H1 (cell line): Measurements from ENCODE around the gene CCDC93. TPM values are rescaled to one million over a fixed set of nuclear protein-coding genes. Genes with fewer than 3 reads are reported as not detected.

ENCODE experiments used
- CTCF ChIA-PET: fragments of 300-600 bp; sonication (Branson Sonifier 250); formaldehyde crosslinking; loops from one replicate; lab custom pipeline; 2021; ENCODE audit not compliant: partially characterized antibody; lab: Charles Lee
- POLR2A ChIA-PET: fragments of 300-600 bp; sonication (Branson Sonifier 250); formaldehyde crosslinking; loops from one replicate; lab custom pipeline; 2021; ENCODE audit warnings: inconsistent platforms; ENCODE audit not compliant: partially characterized antibody; lab: Charles Lee
- DNase-seq, 2 experiments: peaks; one replicate each; pipeline versions ENCODE4 v3.0.0 to v3.0.0-alpha.2; 2010 to 2022; ENCODE audit warnings: low spot score in 2 of 2, low read depth in 1 of 2, mixed read lengths in 1 of 2
- FAIRE-seq: peaks from 2 replicates; lab custom pipeline; 2011; peaks lifted over from hg19 to GRCh38; lab: Jason Lieb, UNC
- H2AFZ ChIP-seq: 2 replicates; pipeline ENCODE4 v1.8.1; 2012; ENCODE audit warnings: low read length, inconsistent platforms
- H2AK5ac ChIP-seq: 2 replicates; pipeline ENCODE4 v1.6.1; 2013; ENCODE audit warnings: low read depth, low read length
- H2BK120ac ChIP-seq: replicated peaks from 2 replicates; pipeline ENCODE3; 2013; ENCODE audit warnings: low read depth, low read length, inconsistent platforms
- H2BK12ac ChIP-seq: 2 replicates; pipeline ENCODE4 v1.6.1; 2013; ENCODE audit warnings: low read depth, low read length
- H2BK15ac ChIP-seq: 2 replicates; pipeline ENCODE4 v1.6.1; 2013; ENCODE audit warnings: low read length
- H2BK20ac ChIP-seq: 2 replicates; pipeline ENCODE4 v1.6.1; 2013; ENCODE audit warnings: low read length
- H2BK5ac ChIP-seq: 2 replicates; pipeline ENCODE4 v1.6.1; 2013; ENCODE audit warnings: low read depth, low read length
- H3K14ac ChIP-seq: 2 replicates; pipeline ENCODE4 v1.6.1; 2013; ENCODE audit warnings: inconsistent platforms; ENCODE audit not compliant: insufficient read length
- H3K18ac ChIP-seq: 2 replicates; pipeline ENCODE4 v1.6.1; 2013; ENCODE audit warnings: low read length; ENCODE audit errors: extremely low read depth
- H3K23ac ChIP-seq: 2 replicates; pipeline ENCODE4 v1.6.1; 2013; ENCODE audit warnings: inconsistent platforms; ENCODE audit not compliant: insufficient read length
- H3K23me2 ChIP-seq: 2 replicates; pipeline ENCODE4 v1.6.1; 2013; ENCODE audit warnings: low read depth, low read length
- H3K27ac ChIP-seq: 2 replicates; pipeline ENCODE4 v1.6.1; 2011; ENCODE audit warnings: low read depth, low read length, inconsistent platforms
- H3K27me3 ChIP-seq, 4 experiments: replicated peaks in 1 of 4; 1 replicate in 1 of 4; 2 replicates in 3 of 4; pipeline versions ENCODE4 v1.6.1 to v1.8.1; 2011 to 2013; ENCODE audit warnings: low read length in 3 of 4, mild to moderate bottlenecking in 3 of 4, inconsistent platforms in 2 of 4, mixed read lengths in 2 of 4, moderate library complexity in 1 of 4; ENCODE audit not compliant: control insufficient read depth in 3 of 4, insufficient read depth in 3 of 4; ENCODE audit errors: extremely low read depth in 1 of 4
- H3K36me3 ChIP-seq, 4 experiments: 2 replicates each; pipeline versions ENCODE4 v1.6.1 to v1.8.1; 2011 to 2013; ENCODE audit warnings: mild to moderate bottlenecking in 4 of 4, low read length in 3 of 4, moderate library complexity in 2 of 4, control low read depth in 1 of 4, inconsistent platforms in 1 of 4; ENCODE audit not compliant: insufficient read depth in 4 of 4, control insufficient read depth in 2 of 4
- H3K4ac ChIP-seq: replicated peaks from 2 replicates; pipeline ENCODE3; 2013; ENCODE audit warnings: low read length, low read depth, mixed read lengths, inconsistent platforms; ENCODE audit not compliant: insufficient read length
- H3K4me1 ChIP-seq, 4 experiments: replicated peaks in 1 of 4; 1 replicate in 1 of 4; 2 replicates in 3 of 4; pipeline versions ENCODE4 v1.6.1 to v1.8.1; 2011 to 2013; ENCODE audit warnings: low read length in 3 of 4, inconsistent platforms in 2 of 4, mixed read lengths in 1 of 4; ENCODE audit not compliant: insufficient read depth in 4 of 4, control insufficient read depth in 3 of 4
- H3K4me2 ChIP-seq, 2 experiments: 2 replicates each; pipeline versions ENCODE4 v1.6.1 to v1.8.1; 2011 to 2013; ENCODE audit warnings: low read depth in 2 of 2, low read length in 2 of 2, control low read depth in 1 of 2, inconsistent platforms in 1 of 2, mild to moderate bottlenecking in 1 of 2; ENCODE audit not compliant: insufficient read depth in 1 of 2
- H3K4me3 ChIP-seq, 4 experiments: fragments of 200-600, 300-600 bp in 1 of 4; sonication (generic), shearing (Covaris generic), sonication (Bioruptor Twin) in 1 of 4; 2 replicates each; pipeline versions ENCODE4 v1.5.1 to v1.8.1; 2011 to 2016; ENCODE audit warnings: low read length in 4 of 4, low read depth in 3 of 4, control low read depth in 2 of 4, inconsistent platforms in 2 of 4, mild to moderate bottlenecking in 2 of 4, mixed read lengths in 1 of 4, moderate library complexity in 1 of 4; ENCODE audit not compliant: insufficient read depth in 2 of 4; ENCODE audit errors: extremely low read depth in 1 of 4
- H3K56ac ChIP-seq: replicated peaks from 2 replicates; pipeline ENCODE3; 2013; ENCODE audit warnings: low read depth, mild to moderate bottlenecking, mixed read lengths, low read length, inconsistent platforms; ENCODE audit not compliant: insufficient read length
- H3K79me1 ChIP-seq: 2 replicates; pipeline ENCODE4 v1.6.1; 2013; ENCODE audit warnings: low read depth, low read length, control low read depth
- H3K79me2 ChIP-seq, 2 experiments: 2 replicates each; pipeline versions ENCODE4 v1.6.1 to v1.8.1; 2012 to 2013; ENCODE audit warnings: low read length in 2 of 2, mild to moderate bottlenecking in 2 of 2, inconsistent platforms in 1 of 2; ENCODE audit not compliant: insufficient read depth in 2 of 2, control insufficient read depth in 1 of 2
- H3K9ac ChIP-seq, 4 experiments: replicated peaks in 1 of 4; 1 replicate in 1 of 4; 2 replicates in 3 of 4; pipeline versions ENCODE4 v1.6.1 to v1.8.1; 2011 to 2013; ENCODE audit warnings: low read depth in 3 of 4, low read length in 3 of 4, control low read depth in 2 of 4, mild to moderate bottlenecking in 2 of 4, moderate library complexity in 2 of 4, inconsistent platforms in 1 of 4; ENCODE audit errors: extremely low read depth in 1 of 4
- H3K9me3 ChIP-seq, 2 experiments: 2 replicates each; pipeline versions ENCODE4 v1.6.1 to v1.8.1; 2012 to 2013; ENCODE audit warnings: mild to moderate bottlenecking in 2 of 2, moderate library complexity in 2 of 2, control low read depth in 1 of 2, inconsistent platforms in 1 of 2, low read depth in 1 of 2, low read length in 1 of 2, mixed read lengths in 1 of 2; ENCODE audit not compliant: insufficient read depth in 2 of 2
- H4K20me1 ChIP-seq, 2 experiments: replicated peaks in 1 of 2; 2 replicates each; pipeline versions ENCODE3 to v1.8.1; 2011 to 2013; ENCODE audit warnings: inconsistent platforms in 2 of 2, low read length in 2 of 2, mild to moderate bottlenecking in 1 of 2; ENCODE audit not compliant: insufficient read depth in 2 of 2, control insufficient read depth in 1 of 2
- H4K5ac ChIP-seq: 2 replicates; pipeline ENCODE4 v1.6.1; 2013; ENCODE audit warnings: low read length, low read depth, mixed read lengths, inconsistent platforms; ENCODE audit not compliant: insufficient read length
- H4K8ac ChIP-seq: 2 replicates; pipeline ENCODE4 v1.8.0; 2013; ENCODE audit warnings: mild to moderate bottlenecking, moderate library complexity, low read length, inconsistent platforms; ENCODE audit not compliant: insufficient read depth; ENCODE audit errors: extremely low read depth
- H4K91ac ChIP-seq: replicated peaks from 2 replicates; pipeline ENCODE3; 2013; ENCODE audit warnings: low read length, mixed read lengths, inconsistent platforms; ENCODE audit not compliant: insufficient read length
- JUN ChIP-seq: IDR thresholded peaks from 2 replicates; pipeline ENCODE4 v1.6.1; 2011; ENCODE audit warnings: low read depth, mild to moderate bottlenecking, improper control_type of control experiment, low read length
- RNF2 ChIP-seq: fragments of 200-900, 300-1000 bp; sonication (generic); IDR thresholded peaks from 2 replicates; pipeline ENCODE4 v1.7.1; 2016; ENCODE audit warnings: borderline replicate concordance, low read depth, mild to moderate bottlenecking, antibody characterized with exemption, low read length; ENCODE audit not compliant: poor library complexity, severe bottlenecking; ENCODE audit errors: missing control alignments
- RXRA ChIP-seq: IDR thresholded peaks from 2 replicates; pipeline ENCODE4 v1.6.1; 2011; ENCODE audit warnings: low read depth, mild to moderate bottlenecking, low read length, moderate library complexity; ENCODE audit not compliant: insufficient read depth
- WGBS, 2 experiments: shearing (Covaris generic) in 1 of 2; methylation state at CpG; one replicate each; pipeline versions ENCODE4 v1.1.6 to v1.1.7; 2013 to 2015; ENCODE audit warnings: low lambda C conversion rate in 2 of 2, mixed read lengths in 2 of 2, inconsistent platforms in 1 of 2, low coverage in 1 of 2, missing lambda C conversion rate in 1 of 2; ENCODE audit not compliant: insufficient replicate concordance in 2 of 2, insufficient coverage in 1 of 2, insufficient read length in 1 of 2; ENCODE audit errors: extremely low coverage in 1 of 2, missing lambda C conversion rate in 1 of 2; 5-methylcytosine and 5-hydroxymethylcytosine counted together
- polyA plus RNA-seq, 7 experiments: library from polyadenylated mRNA; depleted of rRNA in 3 of 7; stranded (reverse) in 5 of 7; unstranded in 2 of 7; fragments of >200 nt in 5 of 7; fragments of 200-250 nt in 2 of 7; gene quantifications; 1 replicate in 5 of 7; 2 replicates in 1 of 7; 4 replicates in 1 of 7; pipeline versions ENCODE4 v1.2.1 to v1.2.3, GENCODE V29; 2011 to 2013; ENCODE audit warnings: missing spikeins in 2 of 7, mixed read lengths in 2 of 7
- total RNA-seq: library from RNA; stranded (reverse); fragmentation: NEBNext Ultra II Directional; extraction: Animal tissue kit (Norgen Biotek cat#: 25700); gene quantifications from 2 replicates; pipeline ENCODE4 v1.2.1, GENCODE V29; 2021

CCDC93 gene
- total and polyA plus RNA-seq, 2 of the 8 experiments (the other 6 are each of a cell fraction or from before 2014, with no cell fraction given) = 5.5 to 18.0 TPM

DNA sequence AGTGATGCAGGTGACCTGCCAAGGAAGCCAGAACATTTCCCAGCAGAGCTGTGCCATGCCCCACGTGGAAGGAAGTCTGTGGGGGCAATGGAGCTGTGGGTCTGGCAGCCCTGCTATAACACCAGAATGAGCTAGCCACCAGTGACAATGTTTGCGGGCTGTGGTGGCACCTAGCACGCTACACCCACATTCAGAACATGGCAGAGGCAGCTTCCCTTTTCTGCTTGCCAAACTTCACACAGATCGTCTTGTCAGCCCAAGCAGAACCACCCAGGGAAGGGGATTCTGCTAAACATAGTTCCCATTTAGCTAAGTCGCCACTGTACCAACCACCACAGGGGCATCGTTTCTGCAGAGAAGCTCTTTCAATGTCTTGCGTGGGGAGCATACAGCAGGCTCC lies 27.0 kb upstream of the CCDC93 start:
- Histone ChIP-seq H4K20me1 (no peaks in the 10 kb centered on the region), H3K36me3 (no peaks in the 10 kb centered on the region), H2BK5ac (no peak overlapping the region), H2AK5ac (no peak overlapping the region), H4K8ac (no peak overlapping the region; the same call in 1 of the 2 replicates), H3K56ac (no peak overlapping the region), H2BK120ac (no peak overlapping the region), H3K18ac (no peak overlapping the region), H3K23me2 (no peaks in the 10 kb centered on the region), H3K4ac (no peak overlapping the region), H3K4me1 (no peaks in the 10 kb centered on the region), H2BK15ac (no peak overlapping the region), H3K9ac (no peak overlapping the region), H3K27ac (no peak overlapping the region), H3K79me2 (no peaks in the 10 kb centered on the region), H2BK20ac (no peak overlapping the region), H3K9me3 (no peaks in the 10 kb centered on the region), H2BK12ac (no peak overlapping the region), H4K91ac (no peak overlapping the region), H4K5ac (no peak overlapping the region), H3K4me3 (no peak overlapping the region), H3K27me3 (no peaks in the 10 kb centered on the region), H3K79me1 (no peaks in the 10 kb centered on the region), H2AFZ (no peak overlapping the region), H3K4me2 (no peak overlapping the region), H3K14ac (no peak overlapping the region), H3K23ac (no peak overlapping the region)
- DNase-seq = no peak
- 92% methylated on average over 7 of the region's 7 CpGs; no CpG with 5 or more reads in 1 of the 2 experiments for WGBS, 2 experiments
- ChIA-PET CTCF (interaction anchor here (1.2 to 3.9 kb wide), 3 partner anchors 8 to 38 kb away, joined by 4 to 15 read pairs (median 11); no protein-coding TSS in a partner anchor), POLR2A (no interaction called here)
- FAIRE-seq = no peak
- TF ChIP-seq RNF2 (no peak), RXRA (no peak), JUN (no peak)
